Naive thymus-derived CD4-positive, alpha-beta T cell (primary cell): Measurements from ENCODE around the gene EPHA5. TPM values are rescaled to one million over a fixed set of nuclear protein-coding genes. Genes with fewer than 3 reads are reported as not detected.

Experiments
- ATAC-seq: fragments of 150-1000 bp; cut with Tn5 transposase; 2 replicates; pipeline ENCODE4 v1.10.0; 2021; ENCODE audit warnings: mild to moderate bottlenecking, moderate library complexity
- CTCF ChIA-PET: fragments of 350-600 bp; sonication (Branson Sonifier 250); formaldehyde crosslinking; loops from one replicate; lab custom pipeline; 2021; ENCODE audit warnings: antibody characterized with exemption; lab: Charles Lee
- POLR2A ChIA-PET: fragments of 350-600 bp; sonication (Branson Sonifier 250); formaldehyde crosslinking; loops from one replicate; lab custom pipeline; 2021; ENCODE audit warnings: antibody characterized with exemption, inconsistent platforms; lab: Charles Lee
- DNase-seq, 9 donors: peaks; one replicate each; pipeline versions ENCODE4 v3.0.0 to v3.0.0-alpha.2; 2020 to 2022; ENCODE audit warnings: mixed read lengths in 1 of 9
- H3K27ac ChIP-seq: one replicate; pipeline ENCODE4 v1.7.0; 2013; ENCODE audit warnings: mild to moderate bottlenecking, low read depth, low read length, moderate library complexity
- H3K27me3 ChIP-seq, 2 donors: one replicate each; pipeline ENCODE4 v1.7.0; 2013; ENCODE audit warnings: low read length in 2 of 2, mild to moderate bottlenecking in 2 of 2, moderate library complexity in 2 of 2; ENCODE audit not compliant: control insufficient read depth in 2 of 2, insufficient read depth in 2 of 2
- H3K36me3 ChIP-seq, 3 experiments: 1 replicate in 2 of 3; 2 replicates in 1 of 3; pipeline ENCODE4 v1.7.0; 2013; ENCODE audit warnings: low read length in 3 of 3, mild to moderate bottlenecking in 3 of 3, moderate library complexity in 1 of 3; ENCODE audit not compliant: insufficient read depth in 3 of 3, control insufficient read depth in 2 of 3
- H3K4me1 ChIP-seq, 2 donors: one replicate each; pipeline ENCODE4 v1.7.0; 2013; ENCODE audit warnings: low read length in 2 of 2, mild to moderate bottlenecking in 2 of 2, moderate library complexity in 1 of 2; ENCODE audit not compliant: control insufficient read depth in 2 of 2, insufficient read depth in 2 of 2
- H3K4me3 ChIP-seq: 2 replicates; pipeline ENCODE4 v1.7.0; 2013; ENCODE audit warnings: mild to moderate bottlenecking, low read length
- H3K9me3 ChIP-seq, 3 experiments: 1 replicate in 2 of 3; 2 replicates in 1 of 3; pipeline ENCODE4 v1.7.0; 2013; ENCODE audit warnings: low read length in 3 of 3; ENCODE audit not compliant: control insufficient read depth in 2 of 3
- H3K27ac Mint-ChIP-seq, 9 donors: one replicate each; pipeline ENCODE4 v1.8.0; 2020 to 2022; ENCODE audit warnings: mixed read lengths in 9 of 9, mild to moderate bottlenecking in 8 of 9, moderate library complexity in 5 of 9, inconsistent platforms in 2 of 9
- H3K27me3 Mint-ChIP-seq, 5 donors: one replicate each; pipeline ENCODE4 v1.8.0; 2021 to 2022; ENCODE audit warnings: mixed read lengths in 5 of 5, mild to moderate bottlenecking in 1 of 5
- H3K36me3 Mint-ChIP-seq, 5 donors: one replicate each; pipeline ENCODE4 v1.8.0; 2020 to 2022; ENCODE audit warnings: mixed read lengths in 5 of 5, mild to moderate bottlenecking in 3 of 5, inconsistent platforms in 1 of 5
- H3K4me1 Mint-ChIP-seq, 7 donors: one replicate each; pipeline ENCODE4 v1.8.0; 2020 to 2022; ENCODE audit warnings: mixed read lengths in 7 of 7, mild to moderate bottlenecking in 3 of 7, inconsistent platforms in 1 of 7
- H3K4me3 Mint-ChIP-seq, 10 donors: one replicate each; pipeline ENCODE4 v1.8.0; 2020 to 2022; ENCODE audit warnings: mild to moderate bottlenecking in 10 of 10, mixed read lengths in 10 of 10, moderate library complexity in 6 of 10, inconsistent platforms in 2 of 10
- H3K9me3 Mint-ChIP-seq, 11 donors: one replicate each; pipeline ENCODE4 v1.8.0; 2020 to 2022; ENCODE audit warnings: mixed read lengths in 11 of 11, mild to moderate bottlenecking in 4 of 11, inconsistent platforms in 1 of 11, moderate library complexity in 1 of 11
- intact Hi-C, 2 donors: fragments of 100-400 bp; cut with micrococcal nuclease; formaldehyde crosslinking; loops; one replicate each; pipeline ENCODE4 v1.15.1; 2023
- polyA plus RNA-seq, 2 donors: library from polyadenylated mRNA; unstranded; fragments of 300-500 nt; fragmentation: Illumina TruSeq; gene quantifications; one replicate each; pipeline ENCODE4 v1.2.3, GENCODE V29; 2021
- total RNA-seq, 6 experiments: library from RNA in 5 of 6; stranded (reverse) in 5 of 6; gene quantifications; 1 replicate in 5 of 6; 2 replicates in 1 of 6; pipeline ENCODE4 v1.2.3 and lab custom pipeline; 2021 to 2026

Gene EPHA5
- total and polyA plus RNA-seq, 7 experiments from 2014 or later, result not detected

GRCh38 chr4:65597697-65598096 lies 72.6 kb downstream of the EPHA5 start:
- Histone ChIP-seq H3K4me1 (no peaks in the 10 kb centered on the region), H3K27ac (no peak overlapping the region), H3K27me3 (no peaks in the 10 kb centered on the region), H3K36me3 (no peaks in the 10 kb centered on the region), H3K9me3 (no peaks in the 10 kb centered on the region), H3K4me3 (no peak overlapping the region)
- ATAC-seq, result no peak
- DNase-seq, result no peak
- no peaks in the 10 kb centered on the region for H3K36me3 Mint-ChIP-seq
- no peaks in the 10 kb centered on the region for H3K27me3 Mint-ChIP-seq
- no peaks in the 10 kb centered on the region for H3K4me1 Mint-ChIP-seq
- H3K27ac Mint-ChIP-seq, result no peak overlapping the region
- H3K4me3 Mint-ChIP-seq, result no peak overlapping the region
- CTCF ChIA-PET, result no interaction called here
- intact Hi-C loops, result no loop called here
- POLR2A ChIA-PET, result no interaction called here
- peaks cover 0 to 11% (median 1%) of the 10 kb centered on the region in 11 donors for H3K9me3 Mint-ChIP-seq

GRCh38 chr4:65592089-65592488 lies 78.2 kb downstream of the EPHA5 start:
- POLR2A ChIA-PET, result no interaction called here
- H3K27me3 Mint-ChIP-seq, result no peaks in the 10 kb centered on the region
- H3K9me3 ChIP-seq, result no peaks in the 10 kb centered on the region
- CTCF ChIA-PET, result no interaction called here
- H3K27me3 ChIP-seq, result no peaks in the 10 kb centered on the region
- no peaks in the 10 kb centered on the region for H3K4me1 Mint-ChIP-seq
- ATAC-seq (no peak), DNase-seq (no peak)
- H3K36me3 ChIP-seq, result no peaks in the 10 kb centered on the region
- no peaks in the 10 kb centered on the region for H3K36me3 Mint-ChIP-seq
- H3K27ac ChIP-seq, result no peak overlapping the region
- H3K4me3 ChIP-seq, result no peak overlapping the region
- no peaks in the 10 kb centered on the region for H3K4me1 ChIP-seq
- H3K27ac Mint-ChIP-seq, result no peak overlapping the region
- no peak overlapping the region for H3K4me3 Mint-ChIP-seq
- intact Hi-C loops, result no loop called here
- peaks cover 0 to 12% (median 2%) of the 10 kb centered on the region in 11 donors for H3K9me3 Mint-ChIP-seq

GRCh38 chr4:65589921-65590320 lies 80.4 kb downstream of the EPHA5 start:
- H3K4me1 Mint-ChIP-seq, result no peaks in the 10 kb centered on the region

GRCh38 chr4:65589331-65589730 lies 81.0 kb downstream of the EPHA5 start:
- Mint-ChIP-seq H3K36me3 (no peaks in the 10 kb centered on the region), H3K27ac (no peak overlapping the region), H3K27me3 (no peaks in the 10 kb centered on the region), H3K9me3 (peaks cover 0 to 15% (median 0%) of the 10 kb centered on the region in 11 donors), H3K4me3 (no peak overlapping the region), H3K4me1 (no peaks in the 10 kb centered on the region)
- Histone ChIP-seq H3K4me1 (no peaks in the 10 kb centered on the region), H3K36me3 (no peaks in the 10 kb centered on the region), H3K27me3 (no peaks in the 10 kb centered on the region), H3K9me3 (no peaks in the 10 kb centered on the region), H3K4me3 (no peak overlapping the region), H3K27ac (no peak overlapping the region)
- DNase-seq (no peak), ATAC-seq (no peak)
- intact Hi-C loops, result no loop called here
- CTCF ChIA-PET, result no interaction called here
- POLR2A ChIA-PET, result no interaction called here

More at GRCh38 chr4:65589921-65590320, 80.4 kb downstream of the EPHA5 start:
- no peaks in the 10 kb centered on the region for H3K27me3 Mint-ChIP-seq
- Histone ChIP-seq H3K9me3 (no peaks in the 10 kb centered on the region), H3K4me3 (no peak overlapping the region), H3K27ac (no peak overlapping the region), H3K4me1 (no peaks in the 10 kb centered on the region), H3K27me3 (no peaks in the 10 kb centered on the region), H3K36me3 (no peaks in the 10 kb centered on the region)
- H3K9me3 Mint-ChIP-seq, result peaks cover 0 to 13% (median 0%) of the 10 kb centered on the region in 11 donors
- no peaks in the 10 kb centered on the region for H3K36me3 Mint-ChIP-seq
- ChIA-PET POLR2A (no interaction called here), CTCF (no interaction called here)
- no peak overlapping the region for H3K4me3 Mint-ChIP-seq
- no peak overlapping the region for H3K27ac Mint-ChIP-seq
- no peak for DNase-seq
- no peak for ATAC-seq
- intact Hi-C loops, result no loop called here

GRCh38 chr4:65580551-65580950 lies 89.7 kb downstream of the EPHA5 start:
- H3K27me3 Mint-ChIP-seq, result no peaks in the 10 kb centered on the region
- Histone ChIP-seq H3K27ac (no peak overlapping the region), H3K27me3 (no peaks in the 10 kb centered on the region), H3K4me1 (no peaks in the 10 kb centered on the region), H3K36me3 (no peaks in the 10 kb centered on the region), H3K9me3 (no peaks in the 10 kb centered on the region), H3K4me3 (no peak overlapping the region)
- no peaks in the 10 kb centered on the region for H3K36me3 Mint-ChIP-seq
- intact Hi-C loops, result no loop called here
- CTCF ChIA-PET, result no interaction called here
- peaks cover 0 to 6% (median 0%) of the 10 kb centered on the region in 11 donors for H3K9me3 Mint-ChIP-seq
- DNase-seq (no peak), ATAC-seq (no peak)
- POLR2A ChIA-PET, result no interaction called here
- H3K4me1 Mint-ChIP-seq, result no peaks in the 10 kb centered on the region
- no peak overlapping the region for H3K27ac Mint-ChIP-seq
- no peak overlapping the region for H3K4me3 Mint-ChIP-seq

- no peaks in the 10 kb centered on the region for H3K4me1 Mint-ChIP-seq
- DNase-seq (no peak), ATAC-seq (no peak)
- H3K27me3 Mint-ChIP-seq, result no peaks in the 10 kb centered on the region
- H3K27me3 ChIP-seq, result no peaks in the 10 kb centered on the region
- intact Hi-C loops, result no loop called here
- no peak overlapping the region for H3K27ac ChIP-seq
- no peaks in the 10 kb centered on the region for H3K9me3 ChIP-seq
- no peaks in the 10 kb centered on the region for H3K36me3 Mint-ChIP-seq
- ChIA-PET POLR2A (no interaction called here), CTCF (no interaction called here)
- no peak overlapping the region for H3K27ac Mint-ChIP-seq
- H3K36me3 ChIP-seq, result no peaks in the 10 kb centered on the region
- H3K4me3 Mint-ChIP-seq, result no peak overlapping the region
- H3K4me3 ChIP-seq, result no peak overlapping the region
- H3K4me1 ChIP-seq, result no peaks in the 10 kb centered on the region
- H3K9me3 Mint-ChIP-seq, result peaks cover 0 to 8% (median 0%) of the 10 kb centered on the region in 11 donors
Measured at GRCh38 chr4:65566473-65566872, 103.8 kb downstream of the EPHA5 start.

- Histone ChIP-seq H3K36me3 (no peaks in the 10 kb centered on the region), H3K4me3 (no peak overlapping the region), H3K27me3 (no peaks in the 10 kb centered on the region), H3K4me1 (no peaks in the 10 kb centered on the region), H3K9me3 (no peaks in the 10 kb centered on the region), H3K27ac (no peak overlapping the region)
- DNase-seq (no peak), ATAC-seq (no peak)
- H3K4me1 Mint-ChIP-seq, result no peaks in the 10 kb centered on the region
- intact Hi-C loops, result no loop called here
- H3K36me3 Mint-ChIP-seq, result no peaks in the 10 kb centered on the region
- CTCF ChIA-PET, result no interaction called here
- H3K4me3 Mint-ChIP-seq, result no peak overlapping the region
- POLR2A ChIA-PET, result no interaction called here
- no peak overlapping the region for H3K27ac Mint-ChIP-seq
- peaks cover 0 to 3% (median 0%) of the 10 kb centered on the region in 11 donors for H3K9me3 Mint-ChIP-seq
- no peaks in the 10 kb centered on the region for H3K27me3 Mint-ChIP-seq
Measured at GRCh38 chr4:65561164-65561563, 109.1 kb downstream of the EPHA5 start.
